Measurements from ENCODE around the gene RBPJL. TPM values are rescaled to one million over a fixed set of nuclear protein-coding genes. Genes with fewer than 3 reads are reported as not detected.
A peak's percentile ranks its signal among the peaks of the same experiment; 100 is the strongest.

Gene RBPJL
- total and polyA plus RNA-seq, 2 of the 13 experiments (the other 11 are each of a cell fraction or from before 2014, with no cell fraction given): not detected

DNA sequence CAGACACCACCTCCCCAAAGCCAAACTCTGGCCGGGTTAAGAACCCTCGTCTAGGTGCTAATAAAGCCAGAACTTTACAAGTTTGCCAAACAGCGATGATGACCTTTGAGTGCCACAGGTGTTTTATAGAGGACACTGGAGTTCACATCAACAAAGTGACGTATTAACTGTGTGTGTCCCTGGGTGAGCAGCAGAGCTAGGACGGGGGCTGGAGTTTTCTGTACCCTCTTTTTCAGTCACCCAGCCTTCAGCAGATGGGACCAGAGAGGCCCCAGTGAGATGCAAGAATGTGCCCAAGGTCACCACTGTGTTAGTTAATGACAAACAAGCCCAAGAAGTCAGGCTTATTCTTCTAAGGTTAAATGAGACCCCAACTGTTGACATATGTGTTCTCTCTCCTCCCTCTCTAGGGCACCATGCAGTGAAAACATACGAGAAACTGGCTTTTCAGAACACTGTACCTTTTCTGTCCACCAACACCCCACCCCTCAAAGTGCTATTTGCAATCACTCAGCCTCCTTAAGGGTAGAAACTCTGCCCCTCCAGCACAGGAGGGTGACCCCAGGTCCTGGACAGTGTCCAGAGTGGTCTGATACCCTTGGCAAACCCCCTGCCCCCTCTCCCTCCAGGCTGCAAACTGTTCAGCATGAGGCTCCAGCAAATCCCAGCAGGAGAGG, 36.4 kb downstream of the RBPJL start (continued):
- TF ChIP-seq CCDC6 (CRISPR knock-in tag; IDR thresholded peaks at IDR 0.05) (0 out of 2 replicates have a peak, but pooled peaks have one; percentile 6), MYPOP (CRISPR knock-in tag; IDR thresholded peaks at IDR 0.05) (no peak), CREM (IDR thresholded peaks at IDR 0.05) (peak; percentile 5; the same call in 1 of the 2 replicates), CREM (CRISPR knock-in tag; IDR thresholded peaks at IDR 0.05) (no peak), HOXA5 (CRISPR knock-in tag; IDR thresholded peaks at IDR 0.05) (no peak), ZIK1 (CRISPR knock-in tag; IDR thresholded peaks at IDR 0.05; ENCODE audit: borderline replicate concordance, low read depth) (0 out of 2 replicates have a peak, but pooled peaks have one; percentile 4), ZSCAN12 (CRISPR knock-in tag; IDR thresholded peaks at IDR 0.05) (no peak), ZNF460 (CRISPR knock-in tag; IDR thresholded peaks at IDR 0.05; ENCODE audit: borderline replicate concordance) (no peak), ARNTL (CRISPR knock-in tag; IDR thresholded peaks at IDR 0.05) (no peak), MEF2D (CRISPR knock-in tag; IDR thresholded peaks at IDR 0.05) (0 out of 2 replicates have a peak, but pooled peaks have one; percentile 9), KDM2A (CRISPR knock-in tag; IDR thresholded peaks at IDR 0.05; ENCODE audit: borderline replicate concordance, low read depth) (no peak), SMC3 (IDR thresholded peaks at IDR 0.05; ENCODE audit: low read length) (no peak; the same call in 1 of the 2 replicates), MAFF (IDR thresholded peaks at IDR 0.05; ENCODE audit: low read depth, low read length) (no peak), ATM (IDR thresholded peaks at IDR 0.05; ENCODE audit: borderline replicate concordance) (no peak), HNRNPLL (IDR thresholded peaks at IDR 0.05; ENCODE audit: low read depth, low read length, poor library complexity, severe bottlenecking) (no peak), MATR3 (CRISPR knock-in tag; IDR thresholded peaks at IDR 0.05) (no peak), ZSCAN20 (CRISPR knock-in tag; IDR thresholded peaks at IDR 0.05; ENCODE audit: borderline replicate concordance) (0 out of 2 replicates have a peak, but pooled peaks have one; percentile 35), ZNF709 (CRISPR knock-in tag; IDR thresholded peaks at IDR 0.05) (no peak), ZNF333 (CRISPR knock-in tag; IDR thresholded peaks at IDR 0.05; ENCODE audit: borderline replicate concordance) (no peak), HNRNPL (IDR thresholded peaks at IDR 0.05; ENCODE audit: low read depth, low read length) (no peak)
- TF ChIP-seq, protein P1, sequence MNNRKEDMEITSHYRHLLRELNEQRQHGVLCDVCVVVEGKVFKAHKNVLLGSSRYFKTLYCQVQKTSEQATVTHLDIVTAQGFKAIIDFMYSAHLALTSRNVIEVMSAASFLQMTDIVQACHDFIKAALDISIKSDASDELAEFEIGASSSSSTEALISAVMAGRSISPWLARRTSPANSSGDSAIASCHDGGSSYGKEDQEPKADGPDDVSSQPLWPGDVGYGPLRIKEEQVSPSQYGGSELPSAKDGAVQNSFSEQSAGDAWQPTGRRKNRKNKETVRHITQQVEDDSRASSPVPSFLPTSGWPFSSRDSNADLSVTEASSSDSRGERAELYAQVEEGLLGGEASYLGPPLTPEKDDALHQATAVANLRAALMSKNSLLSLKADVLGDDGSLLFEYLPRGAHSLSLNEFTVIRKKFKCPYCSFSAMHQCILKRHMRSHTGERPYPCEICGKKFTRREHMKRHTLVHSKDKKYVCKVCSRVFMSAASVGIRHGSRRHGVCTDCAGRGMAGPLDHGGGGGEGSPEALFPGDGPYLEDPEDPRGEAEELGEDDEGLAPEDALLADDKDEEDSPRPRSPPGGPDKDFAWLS (CRISPR knock-in tag; IDR thresholded peaks at IDR 0.05; ENCODE audit: borderline replicate concordance): no peak
- TF ChIP-seq, protein P2, sequence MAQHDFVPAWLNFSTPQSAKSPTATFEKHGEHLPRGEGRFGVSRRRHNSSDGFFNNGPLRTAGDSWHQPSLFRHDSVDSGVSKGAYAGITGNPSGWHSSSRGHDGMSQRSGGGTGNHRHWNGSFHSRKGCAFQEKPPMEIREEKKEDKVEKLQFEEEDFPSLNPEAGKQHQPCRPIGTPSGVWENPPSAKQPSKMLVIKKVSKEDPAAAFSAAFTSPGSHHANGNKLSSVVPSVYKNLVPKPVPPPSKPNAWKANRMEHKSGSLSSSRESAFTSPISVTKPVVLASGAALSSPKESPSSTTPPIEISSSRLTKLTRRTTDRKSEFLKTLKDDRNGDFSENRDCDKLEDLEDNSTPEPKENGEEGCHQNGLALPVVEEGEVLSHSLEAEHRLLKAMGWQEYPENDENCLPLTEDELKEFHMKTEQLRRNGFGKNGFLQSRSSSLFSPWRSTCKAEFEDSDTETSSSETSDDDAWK (CRISPR knock-in tag; IDR thresholded peaks at IDR 0.05): no peak

All from HepG2 (cell line).